Common myeloid progenitor, CD34-positive (primary cell): ENCODE data around the gene TNFAIP1.

Experiments used
- CTCF ChIA-PET: fragments of 350-600 bp; sonication (Branson Sonifier 250); formaldehyde crosslinking; loops from one replicate; lab custom pipeline; 2021; ENCODE audit warnings: antibody characterized with exemption; lab: Charles Lee
- POLR2A ChIA-PET: fragments of 350-600 bp; sonication (Branson Sonifier 250); formaldehyde crosslinking; loops from one replicate; lab custom pipeline; 2021; ENCODE audit warnings: antibody characterized with exemption; lab: Charles Lee
- DNase-seq, 3 donors: peaks; one replicate each; pipeline versions ENCODE4 v3.0.0 to v3.0.0-alpha.2; 2013
- H3K27ac ChIP-seq, 2 experiments: 1 replicate in 1 of 2; 2 replicates in 1 of 2; pipeline ENCODE4 v1.7.0; 2013; ENCODE audit warnings: inconsistent platforms in 2 of 2, low read length in 2 of 2, mild to moderate bottlenecking in 2 of 2, low read depth in 1 of 2, moderate library complexity in 1 of 2; ENCODE audit not compliant: severe bottlenecking in 2 of 2, insufficient read depth in 1 of 2, poor library complexity in 1 of 2
- H3K27me3 ChIP-seq, 5 experiments: replicated peaks in 2 of 5; 1 replicate in 3 of 5; 2 replicates in 2 of 5; pipeline versions ENCODE4 v1.6.1 to v1.7.0; 2013; ENCODE audit warnings: low read length in 4 of 5, mild to moderate bottlenecking in 2 of 5, moderate library complexity in 2 of 5, inconsistent platforms in 1 of 5; ENCODE audit not compliant: insufficient read depth in 5 of 5, control insufficient read depth in 4 of 5
- H3K36me3 ChIP-seq, 4 experiments: 1 replicate in 2 of 4; 2 replicates in 2 of 4; pipeline versions ENCODE4 v1.6.1 to v1.7.0; 2013; ENCODE audit warnings: low read length in 3 of 4, control low read depth in 1 of 4, mild to moderate bottlenecking in 1 of 4; ENCODE audit not compliant: control insufficient read depth in 4 of 4, insufficient read depth in 4 of 4
- H3K4me1 ChIP-seq, 4 experiments: 1 replicate in 3 of 4; 2 replicates in 1 of 4; pipeline versions ENCODE4 v1.6.1 to v1.7.1; 2013; ENCODE audit warnings: low read length in 3 of 4, mild to moderate bottlenecking in 3 of 4, control low read depth in 1 of 4, inconsistent platforms in 1 of 4, moderate library complexity in 1 of 4; ENCODE audit not compliant: control insufficient read depth in 4 of 4, insufficient read depth in 4 of 4; ENCODE audit errors: control extremely low read depth in 1 of 4
- H3K4me3 ChIP-seq, 7 experiments: 1 replicate in 4 of 7; 2 replicates in 3 of 7; pipeline versions ENCODE4 v1.5.1 to v1.7.0; 2013; ENCODE audit warnings: mild to moderate bottlenecking in 7 of 7, low read length in 6 of 7, moderate library complexity in 6 of 7, inconsistent platforms in 2 of 7, low read depth in 2 of 7, control low read depth in 1 of 7; ENCODE audit not compliant: insufficient read depth in 4 of 7, control insufficient read depth in 1 of 7; ENCODE audit errors: extremely low read depth in 1 of 7
- H3K9me3 ChIP-seq, 5 experiments: 1 replicate in 4 of 5; 2 replicates in 1 of 5; pipeline versions ENCODE4 v1.6.1 to v1.7.1; 2013; ENCODE audit warnings: low read length in 4 of 5, mild to moderate bottlenecking in 2 of 5, inconsistent platforms in 1 of 5, low read depth in 1 of 5, moderate library complexity in 1 of 5; ENCODE audit not compliant: control insufficient read depth in 4 of 5, insufficient read depth in 2 of 5; ENCODE audit errors: control extremely low read depth in 1 of 5
- WGBS: methylation state at CpG from one replicate; pipeline ENCODE4 v1.1.5; 2013; ENCODE audit not compliant: insufficient coverage; 5-methylcytosine and 5-hydroxymethylcytosine counted together

TNFAIP1 gene

GRCh38 chr17:28381141-28381825 lies 45.7 kb downstream of the TNFAIP1 start:
- CTCF ChIA-PET, result interaction anchor here (0.8 to 1.2 kb wide), 2 partner anchors 20 to 129 kb away, joined by 3 read pairs; no protein-coding TSS in a partner anchor
- Histone ChIP-seq H3K9me3 (no peaks in the 10 kb centered on the region), H3K27me3 (peaks cover 0 to 33% (median 0%) of the 10 kb centered on the region in 5 experiments), H3K4me1 (peaks cover 0 to 34% (median 20%) of the 10 kb centered on the region in 4 experiments), H3K4me3 (peak overlapping the region in 2 of 7 experiments; percentile 40 to 61), H3K36me3 (peaks cover 0 to 2% (median 0%) of the 10 kb centered on the region in 4 experiments), H3K27ac (no peak overlapping the region)
- WGBS, result 29% methylated on average over 71 of the region's 72 CpGs
- peak in 2 of 3 donors; percentile 48 to 53 for DNase-seq
- POLR2A ChIA-PET, result no interaction called here

- WGBS, result 0% methylated on average over 35 of the region's 56 CpGs
- H3K4me1 ChIP-seq, result peaks cover 0 to 34% (median 20%) of the 10 kb centered on the region in 4 experiments
- peak overlapping the region in 1 of 2 experiments; percentile 5 for H3K27ac ChIP-seq
- peak overlapping the region; percentile 41 to 88 (median 76) for H3K4me3 ChIP-seq
- H3K36me3 ChIP-seq, result peaks cover 0 to 12% (median 4%) of the 10 kb centered on the region in 4 experiments
- H3K9me3 ChIP-seq, result no peaks in the 10 kb centered on the region
- CTCF ChIA-PET, result interaction anchor here (1.6 to 2.3 kb wide), 2 partner anchors 9 to 32 kb away, joined by 3 to 9 read pairs; no protein-coding TSS in a partner anchor
- peaks cover 0 to 29% (median 0%) of the 10 kb centered on the region in 5 experiments for H3K27me3 ChIP-seq
- POLR2A ChIA-PET, result interaction anchor here (0.6 kb wide), 1 partner anchor 490 kb away, joined by 4 read pairs; no protein-coding TSS in a partner anchor
- DNase-seq, result peak in 2 of 3 donors; percentile 72 to 83
Observed at GRCh38 chr17:28384281-28385036, 48.9 kb downstream of the TNFAIP1 start.

- 1% methylated on average over 24 of the region's 29 CpGs for WGBS
- H3K36me3 ChIP-seq, result peaks cover 0 to 16% (median 4%) of the 10 kb centered on the region in 4 experiments
- H3K27ac ChIP-seq, result peak overlapping the region in 1 of 2 experiments; percentile 5
- no peaks in the 10 kb centered on the region for H3K9me3 ChIP-seq
- ChIA-PET POLR2A (interaction anchor here (0.6 kb wide), 1 partner anchor 491 kb away, joined by 4 read pairs; no protein-coding TSS in a partner anchor), CTCF (interaction anchor here (1.6 to 2.3 kb wide), 2 partner anchors 10 to 31 kb away, joined by 3 to 9 read pairs; no protein-coding TSS in a partner anchor)
- peaks cover 0 to 29% (median 0%) of the 10 kb centered on the region in 5 experiments for H3K27me3 ChIP-seq
- no peak for DNase-seq
- H3K4me3 ChIP-seq, result peak overlapping the region; percentile 41 to 88 (median 76)
- H3K4me1 ChIP-seq, result peaks cover 0 to 34% (median 20%) of the 10 kb centered on the region in 4 experiments
Observed at GRCh38 chr17:28385037-28385400, 49.5 kb downstream of the TNFAIP1 start.

GRCh38 chr17:28385406-28385805 lies 49.8 kb downstream of the TNFAIP1 start:
- peak overlapping the region in 4 of 7 experiments; percentile 76 to 88 (median 85) for H3K4me3 ChIP-seq
- no peak overlapping the region for H3K27ac ChIP-seq
- DNase-seq, result peak in 2 of 3 donors; percentile 29 to 33
- ChIA-PET POLR2A (no interaction called here), CTCF (interaction anchor here (1.6 to 2.3 kb wide), 2 partner anchors 10 to 31 kb away, joined by 3 to 9 read pairs; no protein-coding TSS in a partner anchor)
- H3K9me3 ChIP-seq, result no peaks in the 10 kb centered on the region
- peaks cover 0 to 30% (median 18%) of the 10 kb centered on the region in 4 experiments for H3K4me1 ChIP-seq
- H3K36me3 ChIP-seq, result peaks cover 0 to 19% (median 4%) of the 10 kb centered on the region in 4 experiments
- WGBS, result 12% methylated on average over 5 of the region's 8 CpGs
- peaks cover 0 to 27% (median 0%) of the 10 kb centered on the region in 5 experiments for H3K27me3 ChIP-seq

GRCh38 chr17:28386391-28386790 lies 50.8 kb downstream of the TNFAIP1 start:
- ChIA-PET POLR2A (no interaction called here), CTCF (interaction anchor here (1.4 kb wide), 1 partner anchor 39 kb away, joined by 3 read pairs; no protein-coding TSS in a partner anchor)
- Histone ChIP-seq H3K27ac (no peak overlapping the region), H3K4me3 (no peak overlapping the region), H3K36me3 (peaks cover 0 to 29% (median 9%) of the 10 kb centered on the region in 4 experiments), H3K27me3 (peaks cover 0 to 19% (median 0%) of the 10 kb centered on the region in 5 experiments), H3K4me1 (peaks cover 0 to 21% (median 14%) of the 10 kb centered on the region in 4 experiments), H3K9me3 (no peaks in the 10 kb centered on the region)
- DNase-seq, result no peak

GRCh38 chr17:28388106-28388505 lies 52.5 kb downstream of the TNFAIP1 start:
- peaks cover 0 to 18% (median 12%) of the 10 kb centered on the region in 4 experiments for H3K4me1 ChIP-seq
- CTCF ChIA-PET, result no interaction called here
- POLR2A ChIA-PET, result no interaction called here
- WGBS, result 100% methylated on average over 10 of the region's 11 CpGs
- no peak overlapping the region for H3K27ac ChIP-seq
- H3K9me3 ChIP-seq, result no peaks in the 10 kb centered on the region
- no peak overlapping the region for H3K4me3 ChIP-seq
- DNase-seq, result no peak
- H3K36me3 ChIP-seq, result peaks cover 0 to 41% (median 14%) of the 10 kb centered on the region in 4 experiments
- peaks cover 0 to 17% (median 0%) of the 10 kb centered on the region in 5 experiments for H3K27me3 ChIP-seq
